Progenitor cell of endocrine pancreas (in vitro differentiated cells): ENCODE data around the gene GID4. TPM values are rescaled to one million over a fixed set of nuclear protein-coding genes. Genes with fewer than 3 reads are reported as not detected.

Experiments
- DNase-seq: peaks from one replicate; pipeline ENCODE4 v3.0.0; 2021; ENCODE audit warnings: low spot score; ENCODE audit not compliant: unreplicated experiment
- H3K27ac Mint-ChIP-seq: 2 replicates; pipeline ENCODE4 v1.8.0; 2021; ENCODE audit warnings: mild to moderate bottlenecking, moderate library complexity, mixed read lengths
- H3K27me3 Mint-ChIP-seq: 2 replicates; pipeline ENCODE4 v1.8.0; 2021; ENCODE audit warnings: mixed read lengths
- H3K36me3 Mint-ChIP-seq: 2 replicates; pipeline ENCODE4 v1.8.0; 2022; ENCODE audit warnings: mixed read lengths; ENCODE audit not compliant: insufficient read depth
- H3K4me1 Mint-ChIP-seq: 2 replicates; pipeline ENCODE4 v1.8.0; 2021; ENCODE audit warnings: low read depth, mixed read lengths
- H3K4me3 Mint-ChIP-seq: 2 replicates; pipeline ENCODE4 v1.8.0; 2021; ENCODE audit warnings: low read depth, mild to moderate bottlenecking, moderate library complexity, mixed read lengths
- H3K9me3 Mint-ChIP-seq: 2 replicates; pipeline ENCODE4 v1.8.0; 2021; ENCODE audit warnings: low read depth, mixed read lengths
- CTCF ChIP-seq: fragments of 200-600 bp; sonication (generic); IDR thresholded peaks from one replicate; pipeline ENCODE4 v1.5.0; 2021; ENCODE audit warnings: antibody characterized with exemption, mild to moderate bottlenecking; ENCODE audit not compliant: unreplicated experiment
- total RNA-seq: library from RNA; stranded (reverse); gene quantifications from 2 replicates; pipeline ENCODE4 v1.2.1, GENCODE V29; 2021

GID4 gene
- total RNA-seq, 1 donor from 2014 or later = 12.1 TPM

DNA sequence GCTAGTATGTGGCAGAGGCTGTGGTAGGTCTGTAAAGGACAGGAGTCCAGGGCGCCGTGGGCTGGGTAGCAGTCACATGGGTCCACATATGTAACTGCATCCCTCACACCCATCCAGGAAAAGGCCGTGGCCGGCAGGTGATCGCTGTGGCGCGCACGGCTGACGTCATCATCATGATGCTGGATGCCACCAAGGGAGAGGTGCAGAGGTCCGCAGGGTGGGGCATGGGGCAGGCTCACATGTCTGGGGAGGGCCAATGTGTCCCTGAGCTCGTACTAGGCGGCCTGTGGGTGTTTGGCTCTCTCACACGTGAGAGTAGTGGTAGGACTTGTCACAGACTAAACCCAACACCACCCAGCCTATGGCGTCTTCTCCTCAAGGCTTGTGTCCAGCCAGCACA lies 60.3 kb downstream of the GID4 start:
- Mint-ChIP-seq H3K36me3 (peaks cover 9% of the 10 kb centered on the region), H3K4me1 (no peaks in the 10 kb centered on the region), H3K27me3 (no peaks in the 10 kb centered on the region), H3K4me3 (no peak overlapping the region), H3K9me3 (no peaks in the 10 kb centered on the region), H3K27ac (no peak overlapping the region)
- DNase-seq = no peak
- TF ChIP-seq CTCF = no peak

- Mint-ChIP-seq H3K27me3 (no peaks in the 10 kb centered on the region), H3K4me3 (no peak overlapping the region), H3K9me3 (no peaks in the 10 kb centered on the region), H3K36me3 (peaks cover 9% of the 10 kb centered on the region), H3K4me1 (no peaks in the 10 kb centered on the region), H3K27ac (no peak overlapping the region)
- no peak for DNase-seq
- no peak for TF ChIP-seq CTCF
Observed at GRCh38 chr17:18100616-18101015, 61.4 kb downstream of the GID4 start.

GRCh38 chr17:18101828-18102227 lies 62.6 kb downstream of the GID4 start:
- no peaks in the 10 kb centered on the region for H3K27me3 Mint-ChIP-seq
- H3K27ac Mint-ChIP-seq = no peak overlapping the region
- no peaks in the 10 kb centered on the region for H3K9me3 Mint-ChIP-seq
- H3K36me3 Mint-ChIP-seq = no peaks in the 10 kb centered on the region
- no peak overlapping the region for H3K4me3 Mint-ChIP-seq
- no peak for DNase-seq
- no peaks in the 10 kb centered on the region for H3K4me1 Mint-ChIP-seq
- no peak for TF ChIP-seq CTCF

DNA sequence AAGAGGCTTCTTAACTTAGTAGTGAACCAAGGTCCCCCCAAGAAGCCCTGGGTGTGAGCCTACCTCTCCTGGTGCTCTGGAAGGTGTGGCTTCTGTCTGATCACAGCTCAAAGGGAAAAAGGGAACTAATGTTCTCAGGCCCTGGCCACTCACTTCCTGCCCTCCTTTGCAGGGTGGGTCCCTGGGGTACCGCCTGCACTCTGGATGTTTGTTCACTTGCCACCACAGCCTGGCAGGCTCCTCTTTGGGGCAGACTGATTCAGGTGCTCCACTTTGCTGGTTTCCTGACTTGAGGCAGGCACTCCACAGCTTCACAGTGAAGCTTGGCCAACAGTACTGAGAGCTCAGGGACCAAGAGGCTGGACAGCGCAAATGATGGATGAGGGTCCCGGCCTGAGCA lies 63.4 kb downstream of the GID4 start:
- no peaks in the 10 kb centered on the region for H3K36me3 Mint-ChIP-seq
- no peaks in the 10 kb centered on the region for H3K4me1 Mint-ChIP-seq
- DNase-seq = no peak
- no peaks in the 10 kb centered on the region for H3K27me3 Mint-ChIP-seq
- no peak overlapping the region for H3K27ac Mint-ChIP-seq
- no peak for TF ChIP-seq CTCF
- no peak overlapping the region for H3K4me3 Mint-ChIP-seq
- H3K9me3 Mint-ChIP-seq = no peaks in the 10 kb centered on the region

DNA sequence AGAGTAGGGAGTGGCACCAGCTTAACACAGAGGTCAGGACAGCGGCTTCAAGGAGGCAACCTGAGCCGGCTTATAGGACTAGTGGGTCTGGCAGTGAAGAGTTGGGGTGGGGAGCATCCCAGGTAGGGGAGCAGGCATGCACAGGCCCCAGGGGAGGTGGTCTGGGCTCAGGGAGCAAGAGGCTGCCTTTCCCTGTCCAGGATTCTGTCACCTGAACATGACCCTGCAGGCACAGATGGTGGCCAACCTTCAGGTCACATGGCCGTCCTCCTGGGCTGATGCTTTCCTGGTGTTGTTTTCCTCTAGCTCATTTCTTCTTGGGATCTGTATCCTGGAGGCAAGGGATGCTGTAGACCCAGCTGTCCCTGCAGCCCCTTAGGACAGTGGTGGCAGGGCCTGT lies 65.8 kb downstream of the GID4 start:
- no peaks in the 10 kb centered on the region for H3K27me3 Mint-ChIP-seq
- no peaks in the 10 kb centered on the region for H3K9me3 Mint-ChIP-seq
- no peak for TF ChIP-seq CTCF
- no peak overlapping the region for H3K4me3 Mint-ChIP-seq
- no peaks in the 10 kb centered on the region for H3K4me1 Mint-ChIP-seq
- no peak overlapping the region for H3K27ac Mint-ChIP-seq
- no peak for DNase-seq
- no peaks in the 10 kb centered on the region for H3K36me3 Mint-ChIP-seq

DNA sequence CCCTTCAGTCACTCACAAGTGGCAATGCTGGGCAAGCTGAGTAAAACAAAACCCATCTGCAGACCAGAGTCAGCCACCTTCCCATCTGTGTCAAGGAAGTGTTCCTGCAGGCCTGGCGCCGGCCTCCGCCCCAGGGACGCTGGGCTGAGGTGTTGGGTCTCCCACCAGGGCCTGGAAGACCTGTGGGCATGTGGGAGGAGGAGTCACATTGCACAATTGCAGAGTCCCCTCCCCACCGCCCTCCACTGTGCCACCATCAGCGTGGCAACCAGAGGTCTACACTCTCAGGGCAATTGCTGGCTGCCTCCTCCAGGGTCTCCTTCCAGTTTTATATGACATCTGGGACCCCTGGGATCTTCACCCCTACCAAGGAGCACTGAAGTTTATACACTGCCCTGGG lies 66.4 kb downstream of the GID4 start:
- Mint-ChIP-seq H3K4me3 (no peak overlapping the region), H3K9me3 (no peaks in the 10 kb centered on the region), H3K27ac (no peak overlapping the region), H3K27me3 (no peaks in the 10 kb centered on the region), H3K36me3 (no peaks in the 10 kb centered on the region), H3K4me1 (no peaks in the 10 kb centered on the region)
- DNase-seq = no peak
- no peak for TF ChIP-seq CTCF
